Dendritic cell treated with granulocyte-macrophage colony-stimulating factor and Interleukin-4, amounts not matched to agents 40 ng/mL and 50 ng/mL, for 4 days (primary cell): ENCODE measurements around the gene CACNA2D4.

Experiments used
- H3K27ac Mint-ChIP-seq: one replicate; pipeline ENCODE4 v1.8.0; 2022; ENCODE audit warnings: mild to moderate bottlenecking, mixed read lengths
- H3K27me3 Mint-ChIP-seq: one replicate; pipeline ENCODE4 v1.8.0; 2022; ENCODE audit warnings: mild to moderate bottlenecking, mixed read lengths
- H3K36me3 Mint-ChIP-seq: one replicate; pipeline ENCODE4 v1.8.0; 2022; ENCODE audit warnings: low read depth, mixed read lengths
- H3K4me1 Mint-ChIP-seq: one replicate; pipeline ENCODE4 v1.8.0; 2022; ENCODE audit warnings: low read depth, mixed read lengths
- H3K4me3 Mint-ChIP-seq: one replicate; pipeline ENCODE4 v1.8.0; 2022; ENCODE audit warnings: mild to moderate bottlenecking, moderate library complexity, mixed read lengths
- H3K9me3 Mint-ChIP-seq: one replicate; pipeline ENCODE4 v1.8.0; 2022; ENCODE audit warnings: mixed read lengths
- intact Hi-C: fragments of 100-400 bp; cut with micrococcal nuclease; formaldehyde crosslinking; loops from one replicate; pipeline ENCODE4 v1.15.0; 2022

Gene CACNA2D4

DNA sequence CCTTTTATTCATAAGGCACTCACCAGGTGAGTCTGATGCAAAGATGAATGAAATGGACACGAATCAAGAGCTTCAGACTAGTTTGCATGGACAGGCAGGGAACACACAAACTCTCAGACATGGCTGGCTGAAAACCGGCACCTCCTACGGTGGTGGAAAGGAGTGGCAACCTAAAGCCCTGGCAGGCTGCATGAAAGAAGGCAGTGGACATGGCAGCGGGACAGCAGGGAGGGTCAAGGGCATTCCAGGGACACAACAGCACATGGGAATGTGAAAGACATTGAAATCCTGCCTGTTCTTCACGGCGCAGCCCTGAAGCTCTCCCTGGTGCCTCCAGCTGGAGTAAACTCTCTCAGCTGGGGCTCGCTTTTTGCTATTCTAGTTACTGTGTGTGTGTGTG lies 114.7 kb downstream of the CACNA2D4 start:
- Mint-ChIP-seq H3K4me3 (no peak overlapping the region), H3K9me3 (no peaks in the 10 kb centered on the region), H3K27me3 (no peaks in the 10 kb centered on the region), H3K36me3 (no peaks in the 10 kb centered on the region), H3K4me1 (peaks cover 46% of the 10 kb centered on the region), H3K27ac (no peak overlapping the region)
- intact Hi-C loops = no loop called here

DNA sequence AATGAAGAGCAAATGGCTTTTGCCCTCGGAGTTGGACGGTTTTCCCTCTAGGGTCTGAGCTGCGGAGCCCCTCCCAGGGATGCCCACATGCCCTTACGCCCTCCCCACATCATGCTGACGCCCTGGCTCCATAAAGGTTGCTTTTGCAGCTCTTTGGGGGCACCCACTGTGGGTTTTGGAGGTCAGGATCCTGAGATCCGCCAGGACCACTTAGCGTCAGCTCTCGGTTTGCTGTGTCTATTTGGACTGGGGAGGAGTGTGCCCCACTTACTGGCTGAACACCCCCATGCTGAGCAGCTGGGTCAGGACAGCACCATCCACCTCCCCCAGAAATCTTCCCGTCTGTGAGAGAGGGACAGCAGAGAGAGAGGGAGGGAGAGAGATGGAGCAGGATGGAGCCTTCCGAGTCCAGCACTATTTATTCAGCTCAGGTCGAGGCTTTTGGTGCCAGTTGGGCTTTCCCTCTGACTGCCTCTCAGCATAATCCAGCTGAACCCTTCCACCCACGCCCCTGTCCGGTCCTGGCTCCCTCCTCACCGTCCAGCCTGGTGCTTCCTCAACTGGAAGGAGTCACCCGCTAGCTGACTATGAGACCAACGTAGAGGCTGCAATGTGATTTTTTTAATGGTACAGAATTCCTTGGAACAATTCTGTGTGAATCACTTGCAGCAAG lies 117.0 kb downstream of the CACNA2D4 start:
- no peaks in the 10 kb centered on the region for H3K36me3 Mint-ChIP-seq
- H3K4me1 Mint-ChIP-seq = peaks cover 48% of the 10 kb centered on the region
- intact Hi-C loops = no loop called here
- no peaks in the 10 kb centered on the region for H3K9me3 Mint-ChIP-seq
- peak overlapping the region; percentile 45 for H3K27ac Mint-ChIP-seq
- no peak overlapping the region for H3K4me3 Mint-ChIP-seq
- H3K27me3 Mint-ChIP-seq = no peaks in the 10 kb centered on the region

DNA sequence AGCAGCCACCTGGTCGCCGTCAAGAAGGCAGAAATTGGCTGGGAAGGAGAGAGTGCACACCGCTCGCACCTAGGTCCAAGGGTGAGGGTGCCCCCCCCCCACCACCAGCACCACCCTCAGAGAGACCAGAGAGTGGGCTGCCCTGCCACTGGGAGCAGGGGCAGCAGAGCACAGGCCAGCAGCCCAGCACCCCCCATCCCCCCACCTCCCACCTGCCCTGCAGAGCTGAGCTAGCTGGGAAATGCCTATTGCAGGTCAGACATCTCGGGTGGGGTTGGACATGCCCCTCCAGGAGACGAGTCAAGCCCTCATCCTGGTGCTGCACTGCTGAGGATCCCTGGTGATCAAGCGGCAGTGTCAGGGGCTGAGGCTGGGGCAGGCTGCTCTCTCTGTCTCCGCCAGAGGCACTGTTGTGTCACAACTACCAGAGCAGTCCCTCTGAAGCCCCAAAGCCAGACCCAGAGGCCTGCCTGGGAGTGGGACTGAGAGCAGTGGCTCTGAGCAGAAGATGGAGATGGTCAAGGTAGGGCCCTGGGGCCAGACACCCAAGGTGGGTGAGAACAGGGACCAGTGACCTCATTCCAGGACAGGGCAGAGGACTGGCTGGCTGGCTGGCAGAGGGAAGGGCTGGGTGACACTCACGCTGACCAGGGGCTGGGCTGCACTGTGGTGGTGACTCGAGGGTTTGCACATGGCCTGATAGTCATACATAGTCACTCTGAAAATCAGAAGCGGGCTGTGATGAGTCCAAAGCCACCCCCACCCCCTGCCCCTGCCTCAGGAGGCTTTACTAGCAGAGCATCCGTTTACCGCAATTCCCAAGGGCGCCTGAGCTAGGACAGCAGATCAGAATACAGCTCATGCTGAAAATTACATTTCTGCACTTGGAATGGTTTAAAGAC lies 117.8 kb downstream of the CACNA2D4 start:
- Mint-ChIP-seq H3K4me1 (peaks cover 48% of the 10 kb centered on the region), H3K27me3 (no peaks in the 10 kb centered on the region), H3K9me3 (no peaks in the 10 kb centered on the region), H3K36me3 (no peaks in the 10 kb centered on the region), H3K4me3 (no peak overlapping the region), H3K27ac (peak overlapping the region; percentile 1)
- intact Hi-C loops = no loop called here

DNA sequence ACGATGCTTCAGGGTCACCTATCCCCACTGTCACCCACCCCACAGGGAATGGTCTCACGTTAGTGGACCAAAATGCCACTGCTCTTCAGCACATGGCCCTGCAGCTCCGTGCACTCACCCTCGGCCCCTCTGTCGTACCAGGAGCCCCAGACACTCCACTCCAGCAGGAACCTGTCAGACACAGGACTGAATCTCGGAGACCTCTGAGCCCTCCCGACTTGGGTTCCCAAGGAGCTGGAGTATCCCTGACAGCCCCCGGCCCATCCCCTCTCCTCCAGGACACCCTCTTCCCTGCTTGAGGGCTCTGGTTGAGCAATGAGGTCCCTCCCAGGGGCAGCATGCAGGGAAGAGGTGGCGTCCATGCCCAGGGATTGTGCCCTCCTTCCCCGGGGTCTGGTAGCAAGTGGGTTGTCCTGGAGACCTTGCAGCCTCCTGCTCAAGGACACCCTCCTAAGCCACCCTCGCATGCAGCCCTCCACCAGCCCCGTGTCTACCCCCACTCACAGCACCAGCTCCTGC lies 118.5 kb downstream of the CACNA2D4 start:
- Mint-ChIP-seq H3K36me3 (no peaks in the 10 kb centered on the region), H3K27me3 (no peaks in the 10 kb centered on the region), H3K4me1 (peaks cover 51% of the 10 kb centered on the region), H3K4me3 (no peak overlapping the region), H3K9me3 (no peaks in the 10 kb centered on the region), H3K27ac (peak overlapping the region; percentile 1)
- intact Hi-C loops = loop anchor here (5.0 to 10.0 kb wide), 2 partner anchors 122 to 235 kb away; no protein-coding TSS in a partner anchor

DNA sequence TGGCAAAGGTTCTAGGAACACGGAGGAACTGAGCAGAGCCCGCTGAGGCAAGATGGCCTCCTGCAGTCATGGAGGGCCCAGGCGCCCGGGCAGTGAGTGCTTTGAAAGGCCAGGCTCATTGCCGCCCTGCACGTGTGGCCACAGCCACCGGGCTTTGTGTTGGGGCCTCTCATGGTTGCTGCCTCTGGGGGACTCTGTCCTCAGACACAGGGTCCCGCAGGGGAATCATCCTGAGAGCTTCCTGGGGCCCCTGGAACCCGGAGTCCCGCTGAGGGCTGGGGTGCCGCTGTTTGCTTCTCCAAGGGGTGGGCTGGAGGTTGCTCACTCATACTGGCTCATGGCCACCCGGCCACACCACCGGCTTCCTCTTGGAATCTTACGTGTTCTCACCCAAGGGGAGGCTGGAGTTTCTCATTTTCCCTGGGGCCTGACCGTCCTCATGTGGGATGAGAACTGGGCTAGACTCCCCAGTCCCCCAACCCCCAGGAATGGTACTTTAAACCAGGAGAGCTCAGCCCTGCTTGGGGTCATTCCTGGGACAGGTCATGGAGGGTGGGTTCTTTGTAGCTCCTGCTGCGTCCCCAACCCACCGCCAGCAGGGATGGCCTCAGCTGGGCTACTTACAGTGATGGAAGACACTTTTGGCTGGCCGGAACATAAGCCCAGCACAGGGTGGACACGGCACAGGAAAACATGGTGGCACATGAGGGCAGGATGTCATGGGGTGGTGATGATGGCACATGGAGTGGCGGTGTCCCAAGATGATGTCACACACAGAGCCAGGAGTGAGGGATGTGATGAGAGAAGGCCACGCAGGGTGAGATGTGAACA lies 119.2 kb downstream of the CACNA2D4 start:
- H3K36me3 Mint-ChIP-seq = no peaks in the 10 kb centered on the region
- H3K4me1 Mint-ChIP-seq = peaks cover 51% of the 10 kb centered on the region
- H3K9me3 Mint-ChIP-seq = no peaks in the 10 kb centered on the region
- no peak overlapping the region for H3K4me3 Mint-ChIP-seq
- H3K27me3 Mint-ChIP-seq = no peaks in the 10 kb centered on the region
- peak overlapping the region; percentile 96 for H3K27ac Mint-ChIP-seq
- intact Hi-C loops = loop anchor here (5.0 to 10.0 kb wide), 2 partner anchors 123 to 236 kb away; no protein-coding TSS in a partner anchor

DNA sequence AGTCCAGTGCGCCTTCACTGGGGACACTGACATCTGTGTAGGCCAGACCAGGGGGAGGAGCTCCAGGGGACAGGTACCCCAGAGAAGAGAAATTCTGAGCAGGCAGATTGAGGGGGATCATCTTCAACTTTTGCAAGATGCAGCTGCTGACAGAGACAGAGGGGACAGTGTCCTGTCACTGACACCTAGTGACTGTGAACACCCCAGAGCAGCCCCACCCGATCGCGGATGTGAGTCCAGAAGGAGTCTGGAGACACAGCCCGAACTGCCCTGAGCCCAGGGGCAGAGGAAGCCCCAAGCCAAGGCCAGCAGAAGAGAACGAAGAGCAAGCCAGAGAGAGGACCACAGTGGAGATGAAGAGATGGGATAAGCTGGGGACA lies 119.8 kb downstream of the CACNA2D4 start:
- no peak overlapping the region for H3K4me3 Mint-ChIP-seq
- H3K27ac Mint-ChIP-seq = peak overlapping the region; percentile 96
- no peaks in the 10 kb centered on the region for H3K27me3 Mint-ChIP-seq
- no peaks in the 10 kb centered on the region for H3K9me3 Mint-ChIP-seq
- intact Hi-C loops = loop anchor here (5.0 to 10.0 kb wide), 2 partner anchors 124 to 236 kb away; no protein-coding TSS in a partner anchor
- peaks cover under 1% of the 10 kb centered on the region for H3K36me3 Mint-ChIP-seq
- peaks cover 51% of the 10 kb centered on the region for H3K4me1 Mint-ChIP-seq

DNA sequence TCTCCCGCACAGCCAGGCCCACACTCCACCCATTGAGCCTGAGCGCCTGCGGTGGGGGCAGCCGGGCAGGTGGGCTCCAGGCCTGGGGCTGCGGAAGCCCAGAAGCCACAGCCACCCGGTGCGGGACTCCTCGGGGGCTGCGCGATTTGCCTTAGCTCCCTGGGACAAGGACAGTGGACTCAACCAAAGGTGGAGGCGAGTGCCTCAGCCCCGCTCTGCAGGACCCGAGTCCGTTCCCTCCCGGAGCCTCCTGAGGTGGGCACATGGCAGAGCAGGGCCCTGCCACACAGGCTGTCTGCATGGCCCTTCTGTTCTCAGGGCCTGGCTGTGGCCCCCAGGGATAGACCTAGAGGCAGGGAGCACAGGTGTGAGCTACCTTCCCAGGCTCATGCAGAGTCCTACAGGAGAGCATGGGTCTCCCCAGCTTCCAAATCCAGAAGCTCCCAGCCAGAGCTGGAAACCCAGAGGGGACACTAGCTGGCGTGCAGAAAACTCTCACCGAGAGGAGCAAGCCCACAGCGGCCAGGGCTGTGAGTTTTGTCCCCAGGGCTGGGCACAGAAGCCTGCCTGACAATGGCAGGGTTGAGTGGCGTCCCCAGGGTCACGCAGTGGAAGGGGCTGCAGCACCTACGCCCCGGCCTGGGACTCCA lies 120.3 kb downstream of the CACNA2D4 start:
- Mint-ChIP-seq H3K36me3 (peaks cover 6% of the 10 kb centered on the region), H3K4me3 (no peak overlapping the region), H3K27me3 (no peaks in the 10 kb centered on the region), H3K4me1 (peaks cover 51% of the 10 kb centered on the region), H3K27ac (peak overlapping the region; percentile 96), H3K9me3 (no peaks in the 10 kb centered on the region)
- intact Hi-C loops = loop anchor here (2.0 to 10.0 kb wide), 3 partner anchors 15 to 237 kb away; no protein-coding TSS in a partner anchor

DNA sequence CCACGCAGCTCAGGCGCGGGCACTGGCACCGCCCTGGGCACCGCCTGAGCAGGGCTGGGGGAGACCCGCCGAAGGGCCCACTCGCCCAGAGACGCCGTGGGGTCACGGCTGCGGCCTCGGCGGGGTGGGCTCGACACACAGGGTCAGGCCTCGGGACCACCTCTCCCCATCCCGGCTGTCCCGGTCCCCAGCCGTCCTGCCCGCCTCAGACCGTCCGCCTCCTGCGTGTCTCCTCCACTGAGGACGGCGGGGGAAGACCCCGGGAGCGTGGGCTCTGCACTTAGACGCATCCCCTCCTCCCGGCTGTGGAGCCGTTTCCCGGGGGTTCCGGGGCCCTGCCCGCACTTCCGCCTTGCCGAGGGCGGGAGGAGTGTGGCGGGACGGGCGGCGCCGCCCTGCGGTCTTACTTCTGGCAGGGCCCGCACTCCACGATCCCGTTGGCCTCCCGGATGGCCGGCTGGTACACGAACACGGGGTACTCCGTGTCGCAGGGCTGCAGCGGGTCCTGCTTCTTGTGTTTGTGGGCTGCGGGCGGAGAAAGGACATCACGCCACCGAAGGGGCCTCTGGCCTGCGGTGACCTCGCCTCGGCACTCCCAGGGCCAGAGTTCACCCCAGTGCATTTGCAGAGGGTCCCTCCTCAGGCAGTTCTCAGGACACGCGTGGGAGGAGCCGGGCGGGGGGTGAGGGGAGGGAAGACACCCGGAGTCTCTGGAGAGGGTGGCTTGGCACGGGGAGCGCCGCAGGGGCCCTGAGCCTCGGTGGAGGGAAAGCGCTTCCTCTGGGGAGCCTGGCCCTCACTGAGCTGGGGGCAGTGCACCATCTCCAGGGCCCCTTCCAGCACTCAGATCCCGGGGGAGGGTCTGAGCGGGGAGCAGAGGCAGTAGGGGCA lies 121.2 kb downstream of the CACNA2D4 start:
- intact Hi-C loops = loop anchor here (2.0 to 10.0 kb wide), 3 partner anchors 16 to 238 kb away; no protein-coding TSS in a partner anchor
- Mint-ChIP-seq H3K27me3 (no peaks in the 10 kb centered on the region), H3K9me3 (no peaks in the 10 kb centered on the region), H3K27ac (peak overlapping the region; percentile 96), H3K36me3 (peaks cover 9% of the 10 kb centered on the region), H3K4me1 (peaks cover 50% of the 10 kb centered on the region), H3K4me3 (peak overlapping the region; percentile 89)

DNA sequence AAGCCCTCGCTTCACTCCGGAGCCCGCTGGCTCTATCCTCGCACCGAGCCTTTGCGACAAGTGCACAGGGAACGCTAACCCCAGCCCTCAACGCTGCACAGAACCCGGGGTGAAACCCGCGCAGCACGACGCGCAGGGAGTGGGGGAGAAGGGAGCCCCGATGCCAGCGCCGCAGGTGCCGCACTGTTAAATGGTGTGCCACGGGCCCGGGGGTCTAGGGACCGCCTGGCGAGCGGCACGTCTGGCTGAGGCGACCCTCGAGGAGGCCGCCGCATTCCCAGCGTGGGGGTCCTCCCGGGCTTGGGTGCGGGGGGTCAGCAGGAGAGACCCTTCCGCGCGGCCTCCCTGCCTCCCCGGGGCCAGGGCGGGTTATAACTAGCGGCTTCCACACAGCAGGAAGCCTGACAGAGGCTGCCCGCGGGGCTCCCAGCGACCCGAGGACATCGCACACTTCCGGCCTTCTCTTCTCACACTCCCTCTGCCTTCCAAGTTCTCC lies 121.9 kb downstream of the CACNA2D4 start:
- intact Hi-C loops = loop anchor here (1.0 to 10.0 kb wide), 4 partner anchors 16 to 238 kb away; no protein-coding TSS in a partner anchor
- Mint-ChIP-seq H3K4me3 (peak overlapping the region; percentile 89), H3K9me3 (no peaks in the 10 kb centered on the region), H3K27me3 (no peaks in the 10 kb centered on the region), H3K36me3 (peaks cover 9% of the 10 kb centered on the region), H3K27ac (peak overlapping the region; percentile 96), H3K4me1 (peaks cover 43% of the 10 kb centered on the region)

- peak overlapping the region; percentile 89 for H3K4me3 Mint-ChIP-seq
- no peaks in the 10 kb centered on the region for H3K27me3 Mint-ChIP-seq
- no peaks in the 10 kb centered on the region for H3K9me3 Mint-ChIP-seq
- H3K36me3 Mint-ChIP-seq = peaks cover 9% of the 10 kb centered on the region
- intact Hi-C loops = loop anchor here (1.0 to 10.0 kb wide), 4 partner anchors 17 to 239 kb away; no protein-coding TSS in a partner anchor
- H3K27ac Mint-ChIP-seq = peak overlapping the region; percentile 96
- H3K4me1 Mint-ChIP-seq = peaks cover 38% of the 10 kb centered on the region
These were observed 122.5 kb downstream of the CACNA2D4 start for GRCh38 chr12:1795785-1796514.

- Mint-ChIP-seq H3K4me1 (peaks cover 38% of the 10 kb centered on the region), H3K9me3 (no peaks in the 10 kb centered on the region), H3K27ac (peak overlapping the region; percentile 96), H3K4me3 (no peak overlapping the region), H3K27me3 (no peaks in the 10 kb centered on the region), H3K36me3 (peaks cover 9% of the 10 kb centered on the region)
- intact Hi-C loops = loop anchor here (5.0 to 10.0 kb wide), 2 partner anchors 127 to 239 kb away; no protein-coding TSS in a partner anchor
These were observed 123.1 kb downstream of the CACNA2D4 start for GRCh38 chr12:1795221-1795784.
